HG02884 (cell line): ENCODE data around the gene KRT82.

Experiments used
- ATAC-seq: cut with Tn5 transposase; IDR thresholded peaks from one replicate; pipeline ENCODE4 v1.9.1; 2021; ENCODE audit warnings: mild to moderate bottlenecking, moderate library complexity; ENCODE audit not compliant: unreplicated experiment

Gene KRT82

DNA sequence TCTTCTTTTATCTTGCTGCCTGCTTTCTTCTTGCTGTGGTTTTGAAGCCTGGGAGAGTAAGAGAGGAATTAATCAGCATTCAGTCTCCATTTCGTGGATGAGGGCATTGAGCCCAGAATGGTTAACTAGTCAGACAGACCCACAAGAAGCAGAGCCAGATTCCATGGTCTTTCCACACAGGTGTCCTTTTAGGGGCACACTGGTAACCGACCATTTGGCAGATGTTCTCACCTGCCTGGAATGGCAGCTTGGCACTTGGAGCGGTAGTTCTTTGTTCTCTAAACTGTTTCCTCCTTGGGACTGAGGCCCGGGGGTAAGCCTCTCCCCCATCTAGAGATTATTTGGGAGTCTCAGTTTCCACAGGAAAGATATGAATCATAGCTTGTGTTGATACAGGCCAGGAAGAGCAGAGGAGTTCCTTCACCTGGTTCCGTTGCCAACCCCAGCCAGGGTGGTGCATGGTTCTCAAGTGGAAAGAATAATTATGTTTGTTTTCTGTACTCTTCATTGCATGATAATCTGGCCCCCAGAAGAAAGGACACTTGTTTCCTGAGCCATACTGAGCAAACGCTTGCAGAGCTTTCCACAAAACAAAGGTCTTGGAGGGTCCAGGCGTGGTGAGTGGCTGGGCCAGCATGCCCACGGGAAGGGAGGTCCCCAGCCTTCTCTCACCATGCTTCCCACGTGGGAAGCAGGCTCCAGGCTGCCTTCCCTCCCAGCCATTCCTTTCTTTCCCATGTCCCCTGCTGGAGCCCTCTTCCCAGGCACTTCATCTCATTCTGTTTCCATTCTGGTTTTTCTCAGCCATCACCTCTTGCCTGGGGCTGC is 30.1 kb upstream of the KRT82 start:
- ATAC-seq, result no peak

DNA sequence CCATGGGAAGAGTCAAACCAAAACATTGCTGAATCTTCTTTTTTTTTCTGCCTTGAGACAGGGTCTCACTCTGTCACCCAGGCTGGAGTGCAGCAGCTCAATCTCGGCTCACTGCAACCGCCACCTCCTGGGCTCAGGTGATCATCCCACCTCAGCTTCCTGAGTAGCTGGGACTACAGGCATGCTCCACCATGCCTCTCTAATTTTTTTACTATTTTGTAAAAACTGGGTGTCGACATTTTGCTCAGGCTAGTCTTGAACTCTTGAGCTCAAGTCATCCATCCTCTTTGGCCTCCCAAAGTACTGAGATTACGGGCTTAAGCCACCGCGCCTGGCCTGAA is 29.5 kb upstream of the KRT82 start:
- no peak for ATAC-seq

GRCh38 chr12:52434760-52435530 is 28.8 kb upstream of the KRT82 start:
- no peak for ATAC-seq

DNA sequence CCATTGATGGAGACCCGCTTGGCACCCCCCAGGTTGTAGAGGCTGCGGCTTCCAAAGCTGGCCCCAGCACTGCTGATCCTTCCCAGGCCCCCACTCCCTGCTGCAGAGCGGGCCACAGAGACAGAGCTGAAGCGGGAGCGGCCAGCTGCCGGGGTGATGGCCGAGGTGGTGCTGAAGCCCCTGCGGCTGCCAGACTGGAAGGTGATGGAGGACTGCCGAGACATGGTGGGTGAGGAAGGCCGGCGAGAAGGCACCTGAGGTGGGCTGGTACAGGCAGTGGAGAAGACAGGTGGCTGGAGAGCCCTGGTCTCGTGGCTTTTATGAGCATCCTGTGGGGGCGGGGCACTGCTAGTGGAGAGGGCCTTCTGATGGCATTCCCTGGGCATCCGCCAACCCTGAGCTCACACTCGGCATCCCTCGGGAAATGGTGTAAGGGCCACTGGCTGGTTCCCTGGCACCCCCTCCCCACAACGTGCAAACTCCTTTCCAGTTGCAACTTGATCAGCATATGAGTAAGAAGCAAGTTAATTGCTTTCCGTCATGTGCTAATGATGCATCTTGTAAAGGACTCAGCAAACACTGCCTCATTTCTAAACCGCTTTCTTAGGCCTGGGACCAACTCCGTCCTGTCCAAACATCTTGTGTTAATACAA is 28.1 kb upstream of the KRT82 start, which contains the start of gene KRT75:
KRT75 (minus strand) TSS at position 291 of the 653 bp plus-strand sequence; CDS start at position 224, 67 bp downstream.
- ATAC-seq, result no peak

- ATAC-seq, result no peak
Measured at GRCh38 chr12:52433501-52434080, 27.5 kb upstream of the KRT82 start.

GRCh38 chr12:52432559-52433207 is 26.5 kb upstream of the KRT82 start:
- ATAC-seq, result no peak

DNA sequence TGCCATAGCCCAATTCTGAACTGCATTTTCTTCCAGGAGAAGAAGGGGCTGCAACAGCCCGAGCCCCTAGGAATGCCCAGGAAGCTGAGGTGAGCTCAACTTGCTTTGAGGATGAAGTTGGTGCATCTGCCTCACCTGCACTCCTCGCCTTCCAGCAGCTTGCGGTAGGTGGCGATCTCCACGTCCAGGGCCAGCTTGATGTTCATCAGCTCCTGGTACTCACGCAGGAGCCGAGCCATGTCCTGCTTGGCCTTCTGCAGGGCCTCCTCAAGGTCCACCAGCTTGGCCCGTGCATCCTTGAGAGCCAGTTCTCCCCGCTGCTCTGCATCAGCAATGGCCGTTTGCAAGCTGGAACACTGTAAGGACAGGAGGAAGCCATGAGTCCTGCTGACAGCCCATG is 22.0 kb upstream of the KRT82 start:
- no peak for ATAC-seq

- no peak for ATAC-seq
Measured at GRCh38 chr12:52427083-52427482, 20.9 kb upstream of the KRT82 start.

- no peak for ATAC-seq
Measured at GRCh38 chr12:52426034-52426433, 19.9 kb upstream of the KRT82 start.

GRCh38 chr12:52425466-52425865 is 19.3 kb upstream of the KRT82 start:
- ATAC-seq, result no peak

- ATAC-seq, result no peak
Measured at GRCh38 chr12:52423661-52424500, 17.7 kb upstream of the KRT82 start.

DNA sequence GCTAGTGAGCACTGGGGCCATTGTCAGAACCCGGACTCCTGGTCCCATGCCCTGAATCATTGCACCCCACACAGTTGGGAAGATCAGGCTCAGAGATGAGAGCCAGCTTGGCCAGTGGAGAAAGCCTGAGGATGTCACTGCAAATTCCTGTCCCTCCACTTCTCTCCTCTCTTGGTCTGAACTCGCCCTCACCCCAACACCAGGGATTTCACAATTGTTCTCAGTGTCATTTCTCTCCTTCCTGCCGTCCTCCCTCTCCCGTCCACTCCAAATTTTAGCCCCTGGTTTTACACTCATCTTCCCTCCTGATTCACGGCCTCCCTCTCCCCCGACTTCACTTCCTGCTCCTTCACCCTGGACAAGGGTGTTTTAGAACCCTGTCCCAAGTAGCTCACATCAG is 16.9 kb upstream of the KRT82 start:
- ATAC-seq, result no peak

GRCh38 chr12:52419656-52420055 is 13.5 kb upstream of the KRT82 start:
- ATAC-seq, result no peak

GRCh38 chr12:52418576-52419110 is 12.5 kb upstream of the KRT82 start:
- ATAC-seq, result no peak

DNA sequence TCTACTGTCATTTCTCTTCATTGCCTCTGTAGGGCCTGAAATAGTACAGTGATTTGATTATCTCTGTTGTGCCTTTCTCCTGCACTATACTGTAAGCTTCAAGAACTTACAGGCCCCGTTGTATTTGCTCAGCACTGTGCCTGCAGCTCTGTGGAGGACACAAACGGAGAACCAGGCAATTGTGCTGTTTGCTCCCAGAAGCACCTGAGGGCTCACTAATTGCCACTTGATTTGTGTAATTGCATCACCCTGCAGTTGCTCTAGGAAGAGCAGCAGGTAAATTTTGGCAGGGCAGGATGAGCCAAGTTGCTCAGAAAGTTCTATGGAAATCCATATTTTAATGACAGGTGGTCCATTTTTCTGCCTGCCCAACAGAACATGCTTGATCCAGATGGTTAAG is 11.6 kb upstream of the KRT82 start:
- ATAC-seq, result no peak

- no peak for ATAC-seq
Measured at GRCh38 chr12:52416795-52417194, 10.7 kb upstream of the KRT82 start.

DNA sequence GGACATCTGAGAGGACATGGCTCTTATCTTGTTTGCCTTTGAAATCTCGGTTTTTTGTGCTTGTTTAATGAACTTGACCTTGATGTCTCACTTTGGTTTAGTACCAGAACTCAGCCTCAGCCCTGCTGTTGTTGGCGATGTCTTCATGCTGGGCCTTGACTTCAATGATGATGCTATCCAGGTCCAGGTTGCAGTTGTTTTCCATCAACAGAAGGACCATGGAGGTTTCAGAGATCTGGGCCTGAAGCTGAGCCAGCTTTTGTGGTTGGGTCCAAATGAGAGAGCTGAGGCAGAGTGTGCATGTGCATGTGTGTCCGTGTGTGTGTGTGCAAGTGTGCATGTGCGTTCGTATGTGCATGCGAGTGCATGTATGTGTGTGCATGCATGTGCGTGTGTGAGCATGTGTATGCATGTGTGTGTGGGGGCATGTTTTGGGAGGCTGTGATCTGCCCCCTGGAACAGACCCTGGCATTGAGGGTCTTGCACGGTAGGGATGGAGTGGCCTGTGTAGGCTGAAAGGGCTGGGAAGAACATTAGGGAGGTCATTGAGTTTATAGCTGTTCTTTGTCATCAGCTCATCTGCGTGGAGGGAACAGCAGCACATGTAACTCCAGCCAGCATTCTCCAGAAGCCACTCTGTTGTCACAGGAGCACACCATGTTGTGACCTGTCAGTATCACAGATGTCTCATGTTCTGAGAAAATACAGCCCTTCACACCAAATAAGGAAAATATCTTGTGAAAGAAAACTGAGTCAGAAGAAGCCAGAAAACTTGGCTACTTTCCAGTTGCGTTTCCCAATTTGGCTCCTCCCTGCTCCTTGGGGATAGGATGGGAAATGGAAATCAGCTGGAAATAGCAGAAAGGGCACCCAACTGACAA is 10.0 kb upstream of the KRT82 start:
- no peak for ATAC-seq

DNA sequence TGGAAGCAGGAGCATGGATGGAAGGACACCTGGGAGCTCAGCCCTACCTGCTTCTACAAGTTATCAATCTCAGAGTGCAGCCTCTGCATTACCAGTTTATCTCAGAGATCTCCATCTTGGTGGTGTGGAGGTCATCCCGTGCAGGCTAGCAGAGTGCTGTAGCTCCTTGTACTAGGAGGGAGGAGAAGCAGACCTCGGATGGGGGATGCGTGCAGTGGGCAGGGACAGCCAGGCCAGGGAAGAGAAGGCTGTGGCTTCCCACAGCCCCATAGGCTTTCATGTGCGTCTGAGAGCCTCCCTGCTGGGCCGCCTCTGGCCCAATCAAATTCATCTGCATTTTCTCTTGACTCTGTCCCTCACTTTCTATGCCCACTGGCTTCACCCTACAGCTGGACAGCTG is 8.8 kb upstream of the KRT82 start:
- ATAC-seq, result no peak
